SK-N-SH (cell line): ENCODE data around the gene GRIP2.

Source experiments
- CTCF ChIP-seq: fragments of 200-600 bp; sonication (generic); IDR thresholded peaks from 2 replicates; pipeline ENCODE4 v1.6.1; 2017; ENCODE audit warnings: antibody characterized with exemption, mild to moderate bottlenecking, moderate library complexity
- EP300 ChIP-seq, 2 experiments: IDR thresholded peaks; 2 replicates each; pipeline versions ENCODE4 v1.4.0 to v1.6.1; 2012; ENCODE audit warnings: borderline replicate concordance in 1 of 2, low read depth in 1 of 2, low read length in 1 of 2
- GABPA ChIP-seq: IDR thresholded peaks from 2 replicates; pipeline ENCODE4 v1.4.0; 2012; ENCODE audit warnings: low read depth, mild to moderate bottlenecking
- NRF1 ChIP-seq: IDR thresholded peaks from 2 replicates; pipeline ENCODE4 v1.6.1; 2012; ENCODE audit warnings: low read depth, mild to moderate bottlenecking, low read length
- RCOR1 ChIP-seq: fragments of 150-350 bp; IDR thresholded peaks from 2 replicates; pipeline ENCODE4 v1.6.1; 2017; ENCODE audit warnings: antibody characterized with exemption, low read length
- TAF1 ChIP-seq: IDR thresholded peaks from 2 replicates; pipeline ENCODE4 v1.6.1; 2012; ENCODE audit warnings: low read depth, mild to moderate bottlenecking, low read length, moderate library complexity, borderline replicate concordance
- TF ChIP-seq, protein P1 (sequence below): IDR thresholded peaks from 2 replicates; pipeline ENCODE4 v1.6.1; 2012; ENCODE audit warnings: mild to moderate bottlenecking, low read depth, low read length, moderate library complexity

- TF ChIP-seq EP300 (IDR thresholded peaks at IDR 0.05; ENCODE audit: borderline replicate concordance in 1 of 2, low read depth in 1 of 2, low read length in 1 of 2) (no peak), CTCF (no peak), NRF1 (no peak), RCOR1 (no peak), GABPA (no peak), TAF1 (no peak)
- TF ChIP-seq, protein P1, sequence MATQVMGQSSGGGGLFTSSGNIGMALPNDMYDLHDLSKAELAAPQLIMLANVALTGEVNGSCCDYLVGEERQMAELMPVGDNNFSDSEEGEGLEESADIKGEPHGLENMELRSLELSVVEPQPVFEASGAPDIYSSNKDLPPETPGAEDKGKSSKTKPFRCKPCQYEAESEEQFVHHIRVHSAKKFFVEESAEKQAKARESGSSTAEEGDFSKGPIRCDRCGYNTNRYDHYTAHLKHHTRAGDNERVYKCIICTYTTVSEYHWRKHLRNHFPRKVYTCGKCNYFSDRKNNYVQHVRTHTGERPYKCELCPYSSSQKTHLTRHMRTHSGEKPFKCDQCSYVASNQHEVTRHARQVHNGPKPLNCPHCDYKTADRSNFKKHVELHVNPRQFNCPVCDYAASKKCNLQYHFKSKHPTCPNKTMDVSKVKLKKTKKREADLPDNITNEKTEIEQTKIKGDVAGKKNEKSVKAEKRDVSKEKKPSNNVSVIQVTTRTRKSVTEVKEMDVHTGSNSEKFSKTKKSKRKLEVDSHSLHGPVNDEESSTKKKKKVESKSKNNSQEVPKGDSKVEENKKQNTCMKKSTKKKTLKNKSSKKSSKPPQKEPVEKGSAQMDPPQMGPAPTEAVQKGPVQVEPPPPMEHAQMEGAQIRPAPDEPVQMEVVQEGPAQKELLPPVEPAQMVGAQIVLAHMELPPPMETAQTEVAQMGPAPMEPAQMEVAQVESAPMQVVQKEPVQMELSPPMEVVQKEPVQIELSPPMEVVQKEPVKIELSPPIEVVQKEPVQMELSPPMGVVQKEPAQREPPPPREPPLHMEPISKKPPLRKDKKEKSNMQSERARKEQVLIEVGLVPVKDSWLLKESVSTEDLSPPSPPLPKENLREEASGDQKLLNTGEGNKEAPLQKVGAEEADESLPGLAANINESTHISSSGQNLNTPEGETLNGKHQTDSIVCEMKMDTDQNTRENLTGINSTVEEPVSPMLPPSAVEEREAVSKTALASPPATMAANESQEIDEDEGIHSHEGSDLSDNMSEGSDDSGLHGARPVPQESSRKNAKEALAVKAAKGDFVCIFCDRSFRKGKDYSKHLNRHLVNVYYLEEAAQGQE, result no peak
Measured at GRCh38 chr3:14482271-14482721, 57.8 kb downstream of the GRIP2 start.
